Left lobe of liver (tissue), 2 donors: ENCODE results near the gene LRCH4. TPM values are rescaled to one million over a fixed set of nuclear protein-coding genes. Genes with fewer than 3 reads are reported as not detected.

Experiments used
- ATAC-seq: fragments of 200-7000 bp; cut with Tn5 transposase; one replicate; pipeline ENCODE4 v1.9.1; 2020; ENCODE audit warnings: mild to moderate bottlenecking, moderate library complexity
- DNase-seq: peaks from one replicate; pipeline ENCODE4 v3.0.0-alpha.2; 2020; ENCODE audit warnings: low spot score
- total RNA-seq: library from RNA; stranded (reverse); gene quantifications from one replicate; pipeline ENCODE4 v1.2.1, GENCODE V29; 2021
- donor health status: DM: no; HTN: no; CAD: no; lungs with moderate emphysema.
- donor health status: DM: no; HTN: yes; CAD: no.

The LRCH4 gene
- total RNA-seq, 1 donor from 2014 or later: 31.6 TPM

- no peak for DNase-seq
- ATAC-seq: no peak
Measured at GRCh38 chr7:100606313-100606712, 20.4 kb upstream of the LRCH4 start.

- ATAC-seq (peak; percentile 54), DNase-seq (peak; percentile 80)
Measured at GRCh38 chr7:100604976-100605911, 19.3 kb upstream of the LRCH4 start.

GRCh38 chr7:100604028-100604975 lies 18.4 kb upstream of the LRCH4 start:
- DNase-seq: peak; percentile 77
- peak; percentile 70 for ATAC-seq

- ATAC-seq (no peak), DNase-seq (no peak)
Measured at GRCh38 chr7:100603726-100604027, 17.7 kb upstream of the LRCH4 start.

- no peak for ATAC-seq
- DNase-seq: no peak
Measured at GRCh38 chr7:100602889-100603725, 17.2 kb upstream of the LRCH4 start.

GRCh38 chr7:100600730-100601038 lies 14.8 kb upstream of the LRCH4 start:
- DNase-seq (no peak), ATAC-seq (no peak)

GRCh38 chr7:100599911-100600729 lies 14.2 kb upstream of the LRCH4 start:
- ATAC-seq: no peak
- no peak for DNase-seq

- DNase-seq: no peak
- no peak for ATAC-seq
Measured at GRCh38 chr7:100598425-100598824, 12.5 kb upstream of the LRCH4 start.

- ATAC-seq (no peak), DNase-seq (no peak)
Measured at GRCh38 chr7:100595188-100595587, 9.3 kb upstream of the LRCH4 start.

- DNase-seq: no peak
- no peak for ATAC-seq
Measured at GRCh38 chr7:100591596-100591995, 5.7 kb upstream of the LRCH4 start.

GRCh38 chr7:100590077-100590737 lies 4.3 kb upstream of the LRCH4 start:
- ATAC-seq (no peak), DNase-seq (no peak)

- no peak for DNase-seq
- no peak for ATAC-seq
Measured at GRCh38 chr7:100589341-100589947, 3.5 kb upstream of the LRCH4 start.

- ATAC-seq: no peak
- DNase-seq: no peak
Measured at GRCh38 chr7:100588438-100588837, 2.5 kb upstream of the LRCH4 start.

- ATAC-seq (peak; percentile 87), DNase-seq (peak; percentile 100)
Measured at GRCh38 chr7:100586266-100587025, 517 bp upstream of the LRCH4 start, which contains the start of gene FBXO24. FBXO24 (plus strand) TSS chr7:100586328; CDS start chr7:100586626, 298 bp downstream.

- no peak for ATAC-seq
Measured at GRCh38 chr7:100584683-100585510, 1.0 kb downstream of the LRCH4 start.

GRCh38 chr7:100584054-100584682 lies 1.8 kb downstream of the LRCH4 start:
- ATAC-seq (no peak), DNase-seq (no peak)

More at GRCh38 chr7:100584683-100585510, 1.0 kb downstream of the LRCH4 start:
- peak; percentile 60 for DNase-seq
